HepG2 (cell line): Measurements from ENCODE around the gene ROCK1. TPM values are rescaled to one million over a fixed set of nuclear protein-coding genes. Genes with fewer than 3 reads are reported as not detected.

Experiments
- ATAC-seq: fragments of 200-7000 bp; cut with Tn5 transposase; 3 replicates; pipeline ENCODE4 v1.9.1; 2020; ENCODE audit warnings: mild to moderate bottlenecking, moderate library complexity
- BruUV-seq: library from RNA; stranded (reverse); fragments of 400-500 nt; replicated peaks from 2 replicates; lab custom pipeline; 2021; lab: Mats Ljungman, UMichigan
- CTCF ChIA-PET: fragments of 300-600 bp; formaldehyde crosslinking; extraction: SDS; loops from one replicate; lab custom pipeline; 2021; ENCODE audit warnings: low total read pairs, inconsistent platforms, low intra/inter-chr PET ratio; lab: Yijun Ruan, JAX
- POLR2A ChIA-PET: fragments of 350-600 bp; sonication (Branson Sonifier 250); formaldehyde crosslinking; loops from one replicate; lab custom pipeline; 2020; ENCODE audit warnings: antibody characterized with exemption, inconsistent platforms; lab: Yijun Ruan, JAX
- DNase-seq: peaks from one replicate; pipeline ENCODE4 v3.0.0-alpha.2; 2015; ENCODE audit warnings: low spot score
- FAIRE-seq: peaks from 3 replicates; lab custom pipeline; 2011; peaks lifted over from hg19 to GRCh38; lab: Jason Lieb, UNC
- H2AFZ ChIP-seq: one replicate; pipeline ENCODE4 v1.6.1; 2011; ENCODE audit warnings: low read length, inconsistent platforms
- H3K27ac ChIP-seq: fragments of 300-600 bp; 3 replicates; pipeline ENCODE4 v1.8.0; 2011; ENCODE audit warnings: mixed run types, mild to moderate bottlenecking, mixed read lengths, low read length, inconsistent platforms; ENCODE audit not compliant: insufficient read depth; ENCODE audit errors: extremely low read length
- H3K27me3 ChIP-seq, 2 experiments: fragments of 200-600 bp in 1 of 2; 2 replicates in 1 of 2; 3 replicates in 1 of 2; pipeline versions ENCODE4 v1.6.0 to v1.8.0; 2011; ENCODE audit warnings: low read length in 2 of 2, mild to moderate bottlenecking in 2 of 2, moderate library complexity in 2 of 2, inconsistent platforms in 1 of 2; ENCODE audit not compliant: insufficient read depth in 2 of 2, control insufficient read depth in 1 of 2
- H3K36me3 ChIP-seq, 2 experiments: fragments of 200-600 bp in 1 of 2; replicated peaks in 1 of 2; 2 replicates in 1 of 2; 3 replicates in 1 of 2; pipeline versions ENCODE4 v1.5.1 to v1.8.0; 2011; ENCODE audit warnings: low read length in 2 of 2, inconsistent platforms in 1 of 2; ENCODE audit not compliant: insufficient read depth in 2 of 2, control insufficient read depth in 1 of 2
- H3K4me1 ChIP-seq: 2 replicates; pipeline ENCODE4 v1.5.1; 2012; ENCODE audit warnings: low read length, inconsistent platforms; ENCODE audit not compliant: insufficient read depth
- H3K4me2 ChIP-seq: 2 replicates; pipeline ENCODE4 v1.6.0; 2011; ENCODE audit warnings: low read depth, low read length, inconsistent platforms
- H3K4me3 ChIP-seq, 3 experiments: fragments of 200-600 bp in 1 of 3; sonication (generic), shearing (Covaris generic) in 1 of 3; replicated peaks in 1 of 3; 2 replicates each; pipeline ENCODE4 v1.5.1; 2011 to 2016; ENCODE audit warnings: low read length in 3 of 3, inconsistent platforms in 2 of 3, low read depth in 2 of 3, mild to moderate bottlenecking in 2 of 3, control low read depth in 1 of 3, mixed read lengths in 1 of 3; ENCODE audit not compliant: insufficient read depth in 1 of 3
- H3K79me2 ChIP-seq: one replicate; pipeline ENCODE4 v1.6.1; 2011; ENCODE audit warnings: low read length, inconsistent platforms; ENCODE audit not compliant: insufficient read depth
- H3K9ac ChIP-seq: 2 replicates; pipeline ENCODE4 v1.6.0; 2011; ENCODE audit warnings: mild to moderate bottlenecking, low read depth, low read length, inconsistent platforms; ENCODE audit not compliant: insufficient read depth
- H3K9me3 ChIP-seq: 2 replicates; pipeline ENCODE4 v1.5.1; 2012; ENCODE audit warnings: mild to moderate bottlenecking, low read length
- H4K20me1 ChIP-seq: 2 replicates; pipeline ENCODE4 v1.6.0; 2011; ENCODE audit warnings: inconsistent platforms, mild to moderate bottlenecking, low read length, moderate library complexity; ENCODE audit not compliant: insufficient read depth
- CEBPG ChIP-seq: IDR thresholded peaks from 2 replicates; pipeline ENCODE4 v1.6.1; 2016
- HNF4A ChIP-seq: sonication (generic); formaldehyde crosslinking; IDR thresholded peaks from 2 replicates; pipeline ENCODE4 v1.4.0; 2020; ENCODE audit warnings: missing genetic modification reagents
- NCOR1 ChIP-seq: fragments of 200-600 bp; sonication (generic); IDR thresholded peaks from 2 replicates; pipeline ENCODE4 v1.7.0; 2017; ENCODE audit warnings: antibody characterized with exemption, low read length, borderline replicate concordance
- NR2F6 ChIP-seq, 2 experiments: IDR thresholded peaks; 2 replicates each; pipeline ENCODE4 v1.6.1; 2016; ENCODE audit warnings: antibody characterized with exemption in 1 of 2, mild to moderate bottlenecking in 1 of 2
- in situ Hi-C: cut with HindIII; loops from 2 replicates; pipeline ENCODE4 v1.10.0; 2017; ENCODE audit warnings: low pct_unique_long_range_greater_than_20kb; ENCODE audit not compliant: extremely low pct_ligation_motif_present
- intact Hi-C: fragments of 100-400 bp; cut with micrococcal nuclease; formaldehyde crosslinking; loops from one replicate; pipeline ENCODE4 v1.10.0; 2022; ENCODE audit not compliant: unreplicated experiment
- polyA plus RNA-seq, 8 experiments: library from polyadenylated mRNA; depleted of rRNA in 3 of 8; stranded (reverse) in 7 of 8; unstranded in 1 of 8; fragments of >200 nt; fragmentation: Illumina TruSeq in 4 of 8; extraction: Trizol in 4 of 8; gene quantifications; 2 replicates each; pipeline versions ENCODE4 v1.2.1 to v1.2.3, GENCODE V29; 2011 to 2016; ENCODE audit warnings: low read depth in 4 of 8, missing spikeins in 1 of 8, mixed read lengths in 1 of 8; ENCODE audit not compliant: insufficient read depth in 1 of 8
- total RNA-seq, 5 experiments: library from RNA; depleted of rRNA; stranded (reverse); fragments of >200 nt; fragmentation: Illumina TruSeq; extraction: Trizol; gene quantifications; 2 replicates each; pipeline ENCODE4 v1.2.3, GENCODE V29; 2016; ENCODE audit warnings: low read depth in 1 of 5
- TF ChIP-seq, protein P1 (sequence below): conservative IDR thresholded peaks from 2 replicates; pipeline ENCODE4 v1.6.1; 2018; ENCODE audit warnings: missing genetic modification reagents
- TF ChIP-seq, protein P2 (sequence below): IDR thresholded peaks from 2 replicates; pipeline ENCODE4 v1.6.1; 2012; ENCODE audit warnings: low read depth, low read length, improper control_type of control experiment

Gene ROCK1
- total and polyA plus RNA-seq, 2 of the 13 experiments (the other 11 are each of a cell fraction or from before 2014, with no cell fraction given), result 10.5 to 27.2 TPM

DNA sequence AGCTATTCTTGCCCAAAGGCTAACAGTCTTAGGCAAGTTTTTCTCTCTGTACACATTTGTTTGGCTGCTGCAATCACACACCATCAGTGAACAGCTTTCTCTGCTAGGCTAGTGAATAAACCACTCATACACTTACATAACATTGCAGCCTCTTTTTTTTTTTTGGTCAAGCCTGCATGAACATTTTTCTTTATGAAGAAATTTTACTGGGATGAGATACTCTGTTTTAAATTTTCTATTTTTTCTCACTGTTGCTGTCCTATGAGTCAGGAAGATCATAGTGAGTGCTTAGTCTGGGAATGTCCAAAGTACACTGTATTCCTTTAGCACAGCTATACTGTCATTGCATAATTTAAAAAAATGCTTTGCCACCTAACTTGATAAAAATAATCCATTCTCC, 58.5 kb downstream of the ROCK1 start:
- Histone ChIP-seq H3K4me2 (no peak overlapping the region), H3K4me1 (peaks cover 14% of the 10 kb centered on the region), H3K27me3 (no peaks in the 10 kb centered on the region), H3K9me3 (no peaks in the 10 kb centered on the region), H3K36me3 (peaks cover 0 to under 1% of the 10 kb centered on the region in 2 experiments; a peak in 2 of 5 replicates), H3K79me2 (peaks cover 5% of the 10 kb centered on the region), H2AFZ (no peak overlapping the region), H4K20me1 (peaks cover 3% of the 10 kb centered on the region; the same call in 1 of the 2 replicates), H3K4me3 (no peak overlapping the region), H3K9ac (no peak overlapping the region), H3K27ac (no peak overlapping the region)
- POLR2A ChIA-PET, result no interaction called here
- intact Hi-C loops (loop anchor here (10.0 kb wide), 1 partner anchor 52 kb away; no protein-coding TSS in a partner anchor), in situ Hi-C loops (no loop called here)
- ATAC-seq, result peak; percentile 90
- TF ChIP-seq, protein P1, sequence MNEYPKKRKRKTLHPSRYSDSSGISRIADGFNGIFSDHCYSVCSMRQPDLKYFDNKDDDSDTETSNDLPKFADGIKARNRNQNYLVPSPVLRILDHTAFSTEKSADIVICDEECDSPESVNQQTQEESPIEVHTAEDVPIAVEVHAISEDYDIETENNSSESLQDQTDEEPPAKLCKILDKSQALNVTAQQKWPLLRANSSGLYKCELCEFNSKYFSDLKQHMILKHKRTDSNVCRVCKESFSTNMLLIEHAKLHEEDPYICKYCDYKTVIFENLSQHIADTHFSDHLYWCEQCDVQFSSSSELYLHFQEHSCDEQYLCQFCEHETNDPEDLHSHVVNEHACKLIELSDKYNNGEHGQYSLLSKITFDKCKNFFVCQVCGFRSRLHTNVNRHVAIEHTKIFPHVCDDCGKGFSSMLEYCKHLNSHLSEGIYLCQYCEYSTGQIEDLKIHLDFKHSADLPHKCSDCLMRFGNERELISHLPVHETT, result no peak
- TF ChIP-seq NCOR1, result peak; percentile 23; the same call in 1 of the 2 replicates
- TF ChIP-seq HNF4A (CRISPR knock-in tag), result 0 out of 2 replicates have a peak, but pooled peaks have one; percentile 29
- TF ChIP-seq CEBPG (CRISPR knock-in tag), result peak; percentile 27; the same call in 1 of the 2 replicates
- no peak for TF ChIP-seq NR2F6 (IDR thresholded peaks at IDR 0.05)
- no peak for TF ChIP-seq NR2F6 (CRISPR knock-in tag; IDR thresholded peaks at IDR 0.05)
- TF ChIP-seq, protein P2, sequence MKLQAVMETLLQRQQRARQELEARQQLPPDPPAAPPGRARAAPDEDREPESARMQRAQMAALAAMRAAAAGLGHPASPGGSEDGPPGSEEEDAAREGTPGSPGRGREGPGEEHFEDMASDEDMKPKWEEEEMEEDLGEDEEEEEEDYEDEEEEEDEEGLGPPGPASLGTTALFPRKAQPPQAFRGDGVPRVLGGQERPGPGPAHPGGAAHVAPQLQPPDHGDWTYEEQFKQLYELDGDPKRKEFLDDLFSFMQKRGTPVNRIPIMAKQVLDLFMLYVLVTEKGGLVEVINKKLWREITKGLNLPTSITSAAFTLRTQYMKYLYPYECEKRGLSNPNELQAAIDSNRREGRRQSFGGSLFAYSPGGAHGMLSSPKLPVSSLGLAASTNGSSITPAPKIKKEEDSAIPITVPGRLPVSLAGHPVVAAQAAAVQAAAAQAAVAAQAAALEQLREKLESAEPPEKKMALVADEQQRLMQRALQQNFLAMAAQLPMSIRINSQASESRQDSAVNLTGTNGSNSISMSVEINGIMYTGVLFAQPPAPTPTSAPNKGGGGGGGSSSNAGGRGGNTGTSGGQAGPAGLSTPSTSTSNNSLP, result peak; percentile 24; the same call in 1 of the 2 replicates
- peak; percentile 4 for FAIRE-seq
- BruUV-seq, result no TSS peak
- CTCF ChIA-PET, result no interaction called here
- DNase-seq, result peak; percentile 69
